Activated naive CD8-positive, alpha-beta T cell treated with anti-CD3 and anti-CD28 coated beads for 36 hours (primary cell): ENCODE measurements around the gene EGLN1. TPM values are rescaled to one million over a fixed set of nuclear protein-coding genes. Genes with fewer than 3 reads are reported as not detected.
A peak's percentile ranks its signal among the peaks of the same experiment; 100 is the strongest.
"Not testable (repeated sequence)": the region's sequence is repeated elsewhere in the genome, so short reads cannot be mapped to it uniquely, and the experiment has no call there.

ENCODE experiments used
- DNase-seq: peaks from one replicate; pipeline ENCODE4 v3.0.0; 2021
- H3K27ac Mint-ChIP-seq: one replicate; pipeline ENCODE4 v1.8.0; 2022; ENCODE audit warnings: mild to moderate bottlenecking, moderate library complexity, mixed read lengths
- H3K27me3 Mint-ChIP-seq: one replicate; pipeline ENCODE4 v1.8.0; 2022; ENCODE audit warnings: mild to moderate bottlenecking, mixed read lengths
- H3K36me3 Mint-ChIP-seq: one replicate; pipeline ENCODE4 v1.8.0; 2021; ENCODE audit warnings: mild to moderate bottlenecking, mixed read lengths
- H3K4me1 Mint-ChIP-seq: one replicate; pipeline ENCODE4 v1.8.0; 2021; ENCODE audit warnings: mixed read lengths
- H3K4me3 Mint-ChIP-seq: one replicate; pipeline ENCODE4 v1.8.0; 2022; ENCODE audit warnings: mild to moderate bottlenecking, moderate library complexity, mixed read lengths
- H3K9me3 Mint-ChIP-seq: one replicate; pipeline ENCODE4 v1.8.0; 2022; ENCODE audit warnings: mixed read lengths
- total RNA-seq, 2 experiments: library from RNA; stranded (reverse); gene quantifications; one replicate each; pipeline ENCODE4 v1.2.3, GENCODE V29; 2021

Gene EGLN1
- total RNA-seq, 2 experiments from 2014 or later: 36.3 to 37.8 TPM

DNA sequence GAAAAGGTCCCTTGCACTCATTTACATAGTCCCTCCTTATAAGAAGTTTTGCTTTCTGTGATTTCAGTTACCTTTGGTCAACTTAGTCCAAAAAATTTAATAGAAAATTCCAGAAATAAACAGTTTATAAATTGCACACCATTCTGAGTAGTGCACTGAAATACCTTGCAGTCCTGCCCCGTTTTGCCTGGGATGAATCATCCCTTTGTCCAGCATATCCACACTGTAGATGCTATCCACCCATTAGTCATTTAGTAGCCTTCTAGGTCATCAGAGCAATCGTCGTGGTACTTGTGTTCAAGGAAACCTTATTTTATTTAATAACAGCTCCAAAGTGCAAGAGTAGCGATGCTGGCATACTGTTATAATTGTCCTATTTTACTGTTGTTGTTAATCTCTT lies 46.0 kb downstream of the EGLN1 start:
- Mint-ChIP-seq H3K4me3 (no peak overlapping the region), H3K27me3 (no peaks in the 10 kb centered on the region), H3K36me3 (peaks cover 8% of the 10 kb centered on the region), H3K9me3 (no peaks in the 10 kb centered on the region), H3K4me1 (peaks cover 29% of the 10 kb centered on the region), H3K27ac (no peak overlapping the region)
- no peak for DNase-seq

- Mint-ChIP-seq H3K27ac (no peak overlapping the region), H3K36me3 (no peaks in the 10 kb centered on the region), H3K9me3 (no peaks in the 10 kb centered on the region), H3K4me1 (peaks cover 21% of the 10 kb centered on the region), H3K4me3 (no peak overlapping the region), H3K27me3 (no peaks in the 10 kb centered on the region)
- DNase-seq: no peak
Observed at GRCh38 chr1:231374394-231374793, 47.7 kb downstream of the EGLN1 start.

DNA sequence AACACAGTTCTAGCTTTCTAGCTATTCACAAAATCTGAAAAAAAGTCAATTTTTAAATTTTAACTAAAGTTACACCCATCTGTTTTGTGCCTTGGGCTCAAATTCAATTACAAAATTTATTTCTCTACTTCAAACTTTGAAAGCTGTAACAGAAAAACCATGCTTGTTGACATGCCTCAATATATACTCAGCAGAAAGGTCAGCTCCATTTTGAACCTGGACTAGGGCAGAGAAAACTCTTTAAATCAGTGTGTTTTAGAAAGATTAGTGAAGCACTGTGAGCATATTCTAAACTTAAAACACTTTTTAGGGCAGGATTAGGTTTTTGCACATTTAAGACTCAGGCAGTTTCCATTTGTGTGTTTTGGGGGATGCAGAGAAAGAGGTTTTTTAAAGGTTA lies 49.6 kb downstream of the EGLN1 start:
- H3K4me3 Mint-ChIP-seq: no peak overlapping the region
- no peaks in the 10 kb centered on the region for H3K9me3 Mint-ChIP-seq
- H3K27me3 Mint-ChIP-seq: no peaks in the 10 kb centered on the region
- H3K4me1 Mint-ChIP-seq: peaks cover 12% of the 10 kb centered on the region
- no peak overlapping the region for H3K27ac Mint-ChIP-seq
- H3K36me3 Mint-ChIP-seq: peaks cover 4% of the 10 kb centered on the region
- no peak for DNase-seq

DNA sequence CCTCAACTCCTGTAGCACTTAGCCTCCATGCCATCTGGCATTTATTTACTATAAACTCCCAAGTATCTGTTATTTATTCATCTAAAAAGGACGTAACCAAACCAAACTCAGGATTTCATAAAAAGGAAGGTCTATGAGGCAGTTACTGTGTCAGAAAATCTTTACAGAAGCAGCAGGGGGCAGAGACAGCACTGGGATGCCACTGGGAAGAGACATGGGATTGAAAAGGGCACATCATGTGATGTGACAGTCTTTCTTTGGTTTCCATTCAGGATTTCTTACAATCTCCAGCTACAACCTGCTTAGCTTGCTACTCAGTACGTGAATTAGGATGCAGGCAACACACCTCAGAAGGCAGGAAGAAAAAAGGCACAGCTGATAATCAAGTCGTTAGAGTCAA lies 52.8 kb downstream of the EGLN1 start:
- Mint-ChIP-seq H3K4me3 (no peak overlapping the region), H3K4me1 (peaks cover 3% of the 10 kb centered on the region), H3K27me3 (no peaks in the 10 kb centered on the region), H3K36me3 (peaks cover 10% of the 10 kb centered on the region), H3K27ac (no peak overlapping the region), H3K9me3 (no peaks in the 10 kb centered on the region)
- DNase-seq: no peak

DNA sequence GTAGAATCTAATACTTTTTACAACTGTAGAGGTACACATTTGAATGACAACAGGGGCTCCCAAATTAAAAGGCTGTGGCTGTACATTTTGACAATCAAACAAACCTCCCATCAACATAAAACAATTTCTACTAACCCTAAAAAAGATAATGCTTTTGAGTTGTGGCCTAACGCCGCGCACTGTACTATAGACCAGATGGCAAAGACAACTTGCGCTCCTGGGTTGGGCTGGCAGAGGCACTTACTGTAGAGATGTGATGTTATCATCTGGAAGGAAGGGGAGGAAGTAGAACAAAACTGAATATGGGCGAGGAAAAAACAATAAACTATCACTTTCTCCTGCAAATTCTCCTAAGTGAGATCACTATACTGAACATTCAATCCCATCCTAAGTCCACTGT lies 57.9 kb downstream of the EGLN1 start:
- no peak overlapping the region for H3K4me3 Mint-ChIP-seq
- H3K4me1 Mint-ChIP-seq: peaks cover 3% of the 10 kb centered on the region
- no peak overlapping the region for H3K27ac Mint-ChIP-seq
- no peaks in the 10 kb centered on the region for H3K27me3 Mint-ChIP-seq
- DNase-seq: no peak
- H3K36me3 Mint-ChIP-seq: peaks cover 15% of the 10 kb centered on the region
- no peaks in the 10 kb centered on the region for H3K9me3 Mint-ChIP-seq

DNA sequence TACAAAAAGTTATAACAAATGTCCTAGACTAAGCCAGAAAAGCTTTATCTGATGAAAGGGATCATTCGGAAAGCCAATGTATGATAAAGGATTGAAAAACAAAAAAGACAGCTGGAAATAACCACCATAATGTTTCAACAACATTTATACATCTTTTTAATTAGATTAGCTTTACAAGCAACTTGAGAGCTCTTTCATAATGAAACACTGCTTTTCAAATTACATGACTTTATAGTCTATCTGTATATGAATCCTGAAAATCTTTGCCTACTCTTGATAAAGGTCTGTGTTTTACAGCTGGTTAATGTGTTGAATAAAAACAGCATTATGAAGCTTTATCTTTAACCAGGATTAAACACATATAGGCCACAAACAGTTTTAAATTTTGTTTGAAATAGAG lies 58.5 kb downstream of the EGLN1 start:
- Mint-ChIP-seq H3K4me1 (peaks cover 3% of the 10 kb centered on the region), H3K4me3 (no peak overlapping the region), H3K36me3 (peaks cover 14% of the 10 kb centered on the region), H3K27ac (no peak overlapping the region), H3K27me3 (no peaks in the 10 kb centered on the region), H3K9me3 (no peaks in the 10 kb centered on the region)
- DNase-seq: no peak

DNA sequence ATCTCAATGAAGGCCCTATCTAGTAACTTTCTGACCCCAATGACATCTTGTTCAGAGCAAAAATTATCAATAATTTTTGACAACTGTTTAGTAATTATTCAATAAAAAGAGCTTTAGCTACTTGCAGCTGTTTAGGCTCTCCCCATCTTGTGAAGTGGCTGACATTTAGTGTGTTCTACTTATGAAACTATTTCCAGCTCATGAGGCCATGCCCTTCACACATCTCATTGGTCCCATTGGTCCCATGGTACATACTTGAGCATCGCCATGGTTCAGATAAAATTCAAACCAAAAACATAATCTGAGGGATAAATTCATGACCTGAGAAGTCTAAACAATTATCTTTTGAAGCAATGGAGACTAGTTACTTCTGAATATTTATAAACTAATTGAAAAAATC lies 59.8 kb downstream of the EGLN1 start:
- no peak for DNase-seq
- Mint-ChIP-seq H3K4me3 (no peak overlapping the region), H3K36me3 (peaks cover 10% of the 10 kb centered on the region), H3K27me3 (no peaks in the 10 kb centered on the region), H3K4me1 (peaks cover 4% of the 10 kb centered on the region), H3K27ac (no peak overlapping the region), H3K9me3 (no peaks in the 10 kb centered on the region)

GRCh38 chr1:231359113-231359512 lies 63.0 kb downstream of the EGLN1 start:
- Mint-ChIP-seq H3K27me3 (no peaks in the 10 kb centered on the region), H3K9me3 (no peaks in the 10 kb centered on the region), H3K4me3 (no peak overlapping the region), H3K27ac (no peak overlapping the region), H3K36me3 (peaks cover 6% of the 10 kb centered on the region), H3K4me1 (peaks cover 4% of the 10 kb centered on the region)
- DNase-seq: no peak

DNA sequence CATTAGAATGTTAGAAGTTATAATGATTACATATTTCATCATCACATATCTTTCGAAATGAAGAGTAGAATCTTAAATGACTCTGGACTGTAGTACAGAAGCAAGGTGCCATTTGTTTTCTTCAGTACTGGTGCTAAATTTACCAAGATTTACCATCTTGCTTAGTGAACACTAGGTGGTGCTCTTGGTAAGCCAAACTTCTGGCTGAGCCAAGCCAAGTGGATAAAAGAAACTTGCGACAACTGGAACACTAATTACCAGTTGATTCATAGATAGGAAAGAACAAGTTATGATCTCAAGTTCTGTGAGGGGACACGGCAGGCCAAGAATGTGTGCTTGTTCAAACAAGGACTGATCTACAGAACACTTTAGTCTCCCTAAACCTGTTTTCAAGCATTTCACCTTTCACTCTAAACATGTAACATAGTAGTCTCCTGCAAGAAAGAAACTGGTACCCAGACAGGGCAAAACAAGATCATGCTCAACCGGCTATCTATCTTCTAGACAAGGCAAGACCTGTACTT lies 64.2 kb downstream of the EGLN1 start:
- peak overlapping the region; percentile 46 for H3K27ac Mint-ChIP-seq
- H3K27me3 Mint-ChIP-seq: no peaks in the 10 kb centered on the region
- H3K9me3 Mint-ChIP-seq: no peaks in the 10 kb centered on the region
- peaks cover 4% of the 10 kb centered on the region for H3K4me1 Mint-ChIP-seq
- peaks cover 6% of the 10 kb centered on the region for H3K36me3 Mint-ChIP-seq
- no peak for DNase-seq
- H3K4me3 Mint-ChIP-seq: no peak overlapping the region

- Mint-ChIP-seq H3K4me3 (no peak overlapping the region), H3K27me3 (no peaks in the 10 kb centered on the region), H3K27ac (no peak overlapping the region), H3K9me3 (no peaks in the 10 kb centered on the region), H3K4me1 (peaks cover 4% of the 10 kb centered on the region), H3K36me3 (peaks cover 6% of the 10 kb centered on the region)
- DNase-seq: no peak
Observed at GRCh38 chr1:231357187-231357772, 64.8 kb downstream of the EGLN1 start.

DNA sequence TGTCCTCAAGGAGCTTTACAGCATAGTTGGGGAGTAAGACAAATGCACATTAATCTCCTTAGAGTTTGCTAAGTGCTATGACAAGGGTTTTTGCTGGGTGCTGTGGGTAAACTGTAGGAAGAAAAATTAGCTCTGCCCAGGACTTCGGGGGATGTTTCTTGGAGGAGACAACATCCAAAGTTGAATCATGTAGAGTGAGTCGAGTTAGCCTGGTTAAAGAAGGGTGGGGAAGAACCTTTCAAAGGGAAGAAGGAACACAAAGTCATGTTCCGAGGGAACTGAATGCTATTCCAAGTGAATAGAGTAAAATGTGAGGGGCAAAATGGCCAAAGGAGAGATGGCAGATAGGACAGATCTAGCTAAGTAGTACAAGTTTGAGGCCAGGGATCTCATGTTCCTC lies 66.9 kb downstream of the EGLN1 start:
- DNase-seq: no peak
- H3K9me3 Mint-ChIP-seq: no peaks in the 10 kb centered on the region
- H3K4me3 Mint-ChIP-seq: no peak overlapping the region
- no peak overlapping the region for H3K27ac Mint-ChIP-seq
- no peaks in the 10 kb centered on the region for H3K27me3 Mint-ChIP-seq
- peaks cover 4% of the 10 kb centered on the region for H3K36me3 Mint-ChIP-seq
- peaks cover 4% of the 10 kb centered on the region for H3K4me1 Mint-ChIP-seq

GRCh38 chr1:231354330-231355020 lies 67.6 kb downstream of the EGLN1 start:
- no peak for DNase-seq
- Mint-ChIP-seq H3K27me3 (no peaks in the 10 kb centered on the region), H3K27ac (no peak overlapping the region), H3K9me3 (no peaks in the 10 kb centered on the region), H3K36me3 (peaks cover 4% of the 10 kb centered on the region), H3K4me1 (peaks cover 4% of the 10 kb centered on the region), H3K4me3 (no peak overlapping the region)

GRCh38 chr1:231353086-231353485 lies 69.0 kb downstream of the EGLN1 start:
- no peaks in the 10 kb centered on the region for H3K9me3 Mint-ChIP-seq
- no peak overlapping the region for H3K4me3 Mint-ChIP-seq
- H3K4me1 Mint-ChIP-seq: peaks cover 2% of the 10 kb centered on the region
- no peak for DNase-seq
- H3K36me3 Mint-ChIP-seq: peaks cover 4% of the 10 kb centered on the region
- no peak overlapping the region for H3K27ac Mint-ChIP-seq
- H3K27me3 Mint-ChIP-seq: no peaks in the 10 kb centered on the region

- DNase-seq: no peak
- no peak overlapping the region for H3K4me3 Mint-ChIP-seq
- H3K4me1 Mint-ChIP-seq: no peaks in the 10 kb centered on the region
Observed at GRCh38 chr1:231351816-231352215, 70.3 kb downstream of the EGLN1 start.

DNA sequence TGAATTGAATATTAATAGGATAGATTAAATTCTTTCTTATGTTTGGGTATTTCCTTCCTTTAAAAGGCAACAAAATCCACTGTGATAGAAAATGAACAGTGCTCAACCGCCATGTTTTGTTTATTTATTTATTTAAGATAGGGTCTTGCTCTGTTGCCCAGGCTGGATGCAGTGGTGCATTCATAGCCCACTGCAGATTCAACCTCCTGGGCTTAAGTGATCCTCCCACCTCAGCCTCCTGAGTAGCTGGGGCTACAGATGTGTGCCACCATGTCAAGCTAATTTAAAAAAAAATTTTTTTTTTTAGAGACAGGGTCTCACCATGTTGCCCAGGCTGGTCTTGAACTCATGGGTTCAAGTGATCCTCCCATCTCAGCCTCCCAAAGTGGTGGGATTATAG lies 73.2 kb downstream of the EGLN1 start:
- H3K9me3 Mint-ChIP-seq, H3K4me3 Mint-ChIP-seq, DNase-seq, H3K36me3 Mint-ChIP-seq, H3K27ac Mint-ChIP-seq, H3K4me1 Mint-ChIP-seq, H3K27me3 Mint-ChIP-seq: not testable (repeated sequence)

More at GRCh38 chr1:231351816-231352215, 70.3 kb downstream of the EGLN1 start:
- H3K9me3 Mint-ChIP-seq: no peaks in the 10 kb centered on the region
- no peak overlapping the region for H3K27ac Mint-ChIP-seq
- no peaks in the 10 kb centered on the region for H3K27me3 Mint-ChIP-seq
- H3K36me3 Mint-ChIP-seq: peaks cover 4% of the 10 kb centered on the region

- no peaks in the 10 kb centered on the region for H3K9me3 Mint-ChIP-seq
- peaks cover 2% of the 10 kb centered on the region for H3K4me1 Mint-ChIP-seq
- H3K4me3 Mint-ChIP-seq: no peak overlapping the region
- no peaks in the 10 kb centered on the region for H3K27me3 Mint-ChIP-seq
- DNase-seq: no peak
- no peak overlapping the region for H3K27ac Mint-ChIP-seq
- H3K36me3 Mint-ChIP-seq: peaks cover 9% of the 10 kb centered on the region
Observed at GRCh38 chr1:231348442-231348841, 73.6 kb downstream of the EGLN1 start.
